Measurements from ENCODE around the gene C1orf167.

Gene C1orf167

GRCh38 chr1:11735854-11736745 is 25.9 kb upstream of the C1orf167 start, which contains the start of gene AGTRAP:
AGTRAP (plus strand) TSS chr1:11736136; CDS start chr1:11736209, 73 bp downstream.
- DNase-seq (ENCODE audit: low read depth in 2 of 2): peak; percentile 63 to 75

GRCh38 chr1:11736746-11737639 is 25.0 kb upstream of the C1orf167 start:
- DNase-seq (ENCODE audit: low read depth in 2 of 2): no peak

- no peak for DNase-seq (ENCODE audit: low read depth in 2 of 2)
These were observed 23.9 kb upstream of the C1orf167 start for GRCh38 chr1:11738096-11738495.

GRCh38 chr1:11738783-11739182 is 23.2 kb upstream of the C1orf167 start:
- DNase-seq (ENCODE audit: low read depth in 2 of 2): no peak

GRCh38 chr1:11740258-11741192 is 21.5 kb upstream of the C1orf167 start:
- no peak for DNase-seq (ENCODE audit: low read depth in 2 of 2)

GRCh38 chr1:11741482-11741881 is 20.5 kb upstream of the C1orf167 start:
- no peak for DNase-seq (ENCODE audit: low read depth in 2 of 2)

GRCh38 chr1:11741919-11742558 is 20.0 kb upstream of the C1orf167 start:
- DNase-seq (ENCODE audit: low read depth in 2 of 2): no peak

GRCh38 chr1:11744287-11744686 is 17.7 kb upstream of the C1orf167 start:
- no peak for DNase-seq (ENCODE audit: low read depth in 2 of 2)

GRCh38 chr1:11746092-11746491 is 15.9 kb upstream of the C1orf167 start:
- DNase-seq (ENCODE audit: low read depth in 2 of 2): no peak

GRCh38 chr1:11746795-11747487 is 15.1 kb upstream of the C1orf167 start:
- no peak for DNase-seq (ENCODE audit: low read depth in 2 of 2)

- DNase-seq (ENCODE audit: low read depth in 2 of 2): no peak
These were observed 13.4 kb upstream of the C1orf167 start for GRCh38 chr1:11748294-11749202.

GRCh38 chr1:11749203-11749689 is 12.7 kb upstream of the C1orf167 start:
- no peak for DNase-seq (ENCODE audit: low read depth in 2 of 2)

- no peak for DNase-seq (ENCODE audit: low read depth in 2 of 2)
These were observed 12.0 kb upstream of the C1orf167 start for GRCh38 chr1:11749996-11750395.

- no peak for DNase-seq (ENCODE audit: low read depth in 2 of 2)
These were observed 10.9 kb upstream of the C1orf167 start for GRCh38 chr1:11751087-11751486.

- no peak for DNase-seq (ENCODE audit: low read depth in 2 of 2)
These were observed 9.5 kb upstream of the C1orf167 start for GRCh38 chr1:11752359-11753088.

GRCh38 chr1:11753555-11754208 is 8.3 kb upstream of the C1orf167 start:
- no peak for DNase-seq (ENCODE audit: low read depth in 2 of 2)

GRCh38 chr1:11757047-11757446 is 4.9 kb upstream of the C1orf167 start:
- DNase-seq (ENCODE audit: low read depth in 2 of 2): no peak

- DNase-seq (ENCODE audit: low read depth in 2 of 2): no peak
These were observed 2.2 kb upstream of the C1orf167 start for GRCh38 chr1:11759791-11760190.

All from stimulated activated CD8-positive, alpha-beta memory T cell treated with anti-CD3 and anti-CD28 coated beads, Interleukin-7, amount 100 ng/mL, for 1 hour (primary cell).